ENCODE data around the gene ARID3A. TPM values are rescaled to one million over a fixed set of nuclear protein-coding genes. Genes with fewer than 3 reads are reported as not detected.
A peak's percentile ranks its signal among the peaks of the same experiment; 100 is the strongest.

ARID3A gene
- total RNA-seq, 4 donors from 2014 or later, result 1.3 to 22.0 (median 3.8) TPM

GRCh38 chr19:937259-937694 lies 11.4 kb downstream of the ARID3A start:
- intact Hi-C loops (cut with DNase I; ENCODE audit: low total_unique reads), result no loop called here
- DNase-seq, result no peak
- peaks cover 0 to 41% of the 10 kb centered on the region in 2 donors for H3K4me1 ChIP-seq

GRCh38 chr19:938233-938923 lies 12.5 kb downstream of the ARID3A start:
- intact Hi-C loops (cut with DNase I; ENCODE audit: low total_unique reads), result no loop called here
- peaks cover 0 to 30% of the 10 kb centered on the region in 2 donors for H3K4me1 ChIP-seq

More at GRCh38 chr19:937259-937694, 11.4 kb downstream of the ARID3A start:
- Histone ChIP-seq H3K36me3 (no peaks in the 10 kb centered on the region), H3K27me3 (no peaks in the 10 kb centered on the region), H3K27ac (no peak overlapping the region), H3K9me3 (no peaks in the 10 kb centered on the region), H3K4me3 (no peak overlapping the region)
- TF ChIP-seq POLR2A (IDR thresholded peaks at IDR 0.05) (no peak), CTCF (IDR thresholded peaks at IDR 0.05) (no peak)

GRCh38 chr19:939439-939838 lies 13.6 kb downstream of the ARID3A start:
- no peaks in the 10 kb centered on the region for H3K9me3 ChIP-seq
- H3K4me1 ChIP-seq, result peaks cover 0 to 23% of the 10 kb centered on the region in 2 donors
- no peaks in the 10 kb centered on the region for H3K36me3 ChIP-seq
- no peak for DNase-seq
- H3K4me3 ChIP-seq, result no peak overlapping the region
- H3K27ac ChIP-seq, result no peak overlapping the region
- TF ChIP-seq POLR2A (IDR thresholded peaks at IDR 0.05) (no peak), CTCF (IDR thresholded peaks at IDR 0.05) (no peak)
- H3K27me3 ChIP-seq, result no peaks in the 10 kb centered on the region
- intact Hi-C loops (cut with DNase I; ENCODE audit: low total_unique reads), result no loop called here

More at GRCh38 chr19:938233-938923, 12.5 kb downstream of the ARID3A start:
- H3K4me3 ChIP-seq, result no peak overlapping the region
- H3K27ac ChIP-seq, result no peak overlapping the region
- no peak for TF ChIP-seq POLR2A (IDR thresholded peaks at IDR 0.05)
- no peak for TF ChIP-seq CTCF (IDR thresholded peaks at IDR 0.05)
- no peaks in the 10 kb centered on the region for H3K36me3 ChIP-seq
- H3K9me3 ChIP-seq, result no peaks in the 10 kb centered on the region
- no peak for DNase-seq
- no peaks in the 10 kb centered on the region for H3K27me3 ChIP-seq

- H3K4me1 ChIP-seq, result peaks cover 0 to 20% of the 10 kb centered on the region in 2 donors
- no peak overlapping the region for H3K27ac ChIP-seq
- no peaks in the 10 kb centered on the region for H3K9me3 ChIP-seq
- intact Hi-C loops (cut with DNase I; ENCODE audit: low total_unique reads), result no loop called here
- H3K4me3 ChIP-seq, result no peak overlapping the region
- TF ChIP-seq POLR2A (IDR thresholded peaks at IDR 0.05), result no peak
- H3K27me3 ChIP-seq, result no peaks in the 10 kb centered on the region
- DNase-seq, result no peak
- H3K36me3 ChIP-seq, result no peaks in the 10 kb centered on the region
Measured at GRCh38 chr19:939922-940321, 14.1 kb downstream of the ARID3A start.

- no peaks in the 10 kb centered on the region for H3K9me3 ChIP-seq
- no peaks in the 10 kb centered on the region for H3K36me3 ChIP-seq
- DNase-seq, result peak; percentile 47 to 56
- peak overlapping the region in 1 of 2 donors; percentile 11 for H3K4me3 ChIP-seq
- H3K4me1 ChIP-seq, result peaks cover 0 to 17% of the 10 kb centered on the region in 2 donors
- no peaks in the 10 kb centered on the region for H3K27me3 ChIP-seq
- intact Hi-C loops (cut with DNase I; ENCODE audit: low total_unique reads), result no loop called here
- TF ChIP-seq CTCF (IDR thresholded peaks at IDR 0.05) (no peak), POLR2A (IDR thresholded peaks at IDR 0.05) (peak in 1 of 2 donors; percentile 12)
- peak overlapping the region; percentile 55 to 67 for H3K27ac ChIP-seq
Measured at GRCh38 chr19:940591-941291, 14.9 kb downstream of the ARID3A start.

All from uterus (tissue), 4 donors.